ENCODE data around the gene COL27A1. TPM values are rescaled to one million over a fixed set of nuclear protein-coding genes. Genes with fewer than 3 reads are reported as not detected.

The COL27A1 gene
- total and polyA plus RNA-seq, 9 of the 15 experiments (the other 6 are each of a cell fraction or from before 2014, with no cell fraction given) = 0.07 TPM; not detected in 8

- no peak for TF ChIP-seq ATF6 (CRISPR knock-in tag; IDR thresholded peaks at IDR 0.05)
- no peak for TF ChIP-seq JUN (IDR thresholded peaks at IDR 0.05; ENCODE audit: borderline replicate concordance, low read depth, low read length)
- TF ChIP-seq JUN (CRISPR knock-in tag; IDR thresholded peaks at IDR 0.05; ENCODE audit: borderline replicate concordance) = no peak
- no peak for TF ChIP-seq MTA1 (IDR thresholded peaks at IDR 0.05; ENCODE audit: borderline replicate concordance)
- no peak for TF ChIP-seq ZBTB9 (CRISPR knock-in tag; IDR thresholded peaks at IDR 0.05)
- no peak for TF ChIP-seq SNAPC5 (CRISPR knock-in tag; IDR thresholded peaks at IDR 0.05)
- TF ChIP-seq POLR2AphosphoS2 (IDR thresholded peaks at IDR 0.05; ENCODE audit: low read length) = no peak
- TF ChIP-seq ZBTB5 (IDR thresholded peaks at IDR 0.05) = no peak
- no peak for TF ChIP-seq CBX8 (IDR thresholded peaks at IDR 0.05; ENCODE audit: borderline replicate concordance, extremely low read depth, low read depth, low read length, poor library complexity, severe bottlenecking)
- TF ChIP-seq TRIM25 (IDR thresholded peaks at IDR 0.05; ENCODE audit: borderline replicate concordance) = no peak
- peak; percentile 87 for TF ChIP-seq CBFA2T2 (conservative IDR thresholded peaks at IDR 0.05)
- TF ChIP-seq TARDBP (IDR thresholded peaks at IDR 0.05) = 0 out of 2 replicates have a peak, but pooled peaks have one; percentile 44
- TF ChIP-seq FOXO4 (CRISPR knock-in tag; IDR thresholded peaks at IDR 0.05) = no peak
- no peak for TF ChIP-seq ZNF57 (CRISPR knock-in tag; IDR thresholded peaks at IDR 0.05)
- no peak for TF ChIP-seq EP400 (IDR thresholded peaks at IDR 0.05)
- no peak for TF ChIP-seq PTBP1 (IDR thresholded peaks at IDR 0.05; ENCODE audit: low read depth, low read length)
These were observed 83.8 kb downstream of the COL27A1 start (continued) for GRCh38 chr9:114238891-114239875.

Data from K562 (cell line).